GM19395 (cell line): ENCODE results near the gene PTPRN2.

Experiments
- ATAC-seq: cut with Tn5 transposase; IDR thresholded peaks from one replicate; pipeline ENCODE4 v1.9.1; 2021; ENCODE audit warnings: mild to moderate bottlenecking, moderate library complexity; ENCODE audit not compliant: unreplicated experiment

Gene PTPRN2

GRCh38 chr7:158093156-158093796 is 494.3 kb downstream of the PTPRN2 start:
- no peak for ATAC-seq

- no peak for ATAC-seq
These were observed 500.4 kb downstream of the PTPRN2 start for GRCh38 chr7:158087196-158087595.

- no peak for ATAC-seq
These were observed 501.6 kb downstream of the PTPRN2 start for GRCh38 chr7:158085741-158086695.

GRCh38 chr7:158084555-158084954 is 503.1 kb downstream of the PTPRN2 start:
- ATAC-seq, result no peak

- ATAC-seq, result no peak
These were observed 503.9 kb downstream of the PTPRN2 start for GRCh38 chr7:158083526-158084310.

GRCh38 chr7:158082761-158083160 is 504.9 kb downstream of the PTPRN2 start:
- no peak for ATAC-seq

- no peak for ATAC-seq
These were observed 506.7 kb downstream of the PTPRN2 start for GRCh38 chr7:158080899-158081445.

- no peak for ATAC-seq
These were observed 509.4 kb downstream of the PTPRN2 start for GRCh38 chr7:158077934-158078910.

- no peak for ATAC-seq
These were observed 510.3 kb downstream of the PTPRN2 start for GRCh38 chr7:158077151-158077840.

GRCh38 chr7:158076656-158077055 is 511.0 kb downstream of the PTPRN2 start:
- no peak for ATAC-seq

- ATAC-seq, result no peak
These were observed 511.4 kb downstream of the PTPRN2 start for GRCh38 chr7:158076215-158076614.

GRCh38 chr7:158075633-158076001 is 512.0 kb downstream of the PTPRN2 start:
- no peak for ATAC-seq

GRCh38 chr7:158074896-158075632 is 512.6 kb downstream of the PTPRN2 start:
- no peak for ATAC-seq

GRCh38 chr7:158073845-158074840 is 513.5 kb downstream of the PTPRN2 start:
- no peak for ATAC-seq

- no peak for ATAC-seq
These were observed 514.5 kb downstream of the PTPRN2 start for GRCh38 chr7:158072991-158073730.

- ATAC-seq, result no peak
These were observed 517.3 kb downstream of the PTPRN2 start for GRCh38 chr7:158070222-158070920.
